HEK293 (cell line): ENCODE data around the gene MTX1.

Experiments used
- CTCF ChIP-seq: fragments of 450-650 bp; formaldehyde crosslinking; IDR thresholded peaks from 2 replicates; pipeline ENCODE4 v1.5.1; 2016; ENCODE audit warnings: missing biosample characterization, missing genetic modification characterization
- MZF1 ChIP-seq: fragments of 450-650 bp; formaldehyde crosslinking; IDR thresholded peaks from 2 replicates; pipeline ENCODE4 v1.5.1; 2017; ENCODE audit warnings: missing biosample characterization, missing genetic modification characterization, borderline replicate concordance
- SP2 ChIP-seq: fragments of 450-650 bp; formaldehyde crosslinking; IDR thresholded peaks from 2 replicates; pipeline ENCODE4 v1.5.1; 2016; ENCODE audit warnings: missing biosample characterization, missing genetic modification characterization
- ZBTB21 ChIP-seq: fragments of 450-650 bp; formaldehyde crosslinking; IDR thresholded peaks from 2 replicates; pipeline ENCODE4 v1.5.1; 2017; ENCODE audit warnings: missing biosample characterization, missing genetic modification characterization
- ZNF544 ChIP-seq: fragments of 450-650 bp; formaldehyde crosslinking; IDR thresholded peaks from 2 replicates; pipeline ENCODE4 v1.5.0; 2017; ENCODE audit warnings: missing biosample characterization, missing genetic modification characterization
- ZNF548 ChIP-seq: fragments of 450-650 bp; formaldehyde crosslinking; IDR thresholded peaks from 2 replicates; pipeline ENCODE4 v1.5.1; 2016; ENCODE audit warnings: missing biosample characterization, missing genetic modification characterization
- ZNF610 ChIP-seq: fragments of 450-650 bp; formaldehyde crosslinking; IDR thresholded peaks from 2 replicates; pipeline ENCODE4 v1.5.1; 2016; ENCODE audit warnings: missing biosample characterization, missing genetic modification characterization, borderline replicate concordance
- ZNF776 ChIP-seq: fragments of 450-650 bp; formaldehyde crosslinking; IDR thresholded peaks from 2 replicates; pipeline ENCODE4 v1.5.0; 2017; ENCODE audit warnings: missing biosample characterization, missing genetic modification characterization, borderline replicate concordance
- ZNF791 ChIP-seq: fragments of 450-650 bp; formaldehyde crosslinking; IDR thresholded peaks from 2 replicates; pipeline ENCODE4 v1.5.1; 2016; ENCODE audit warnings: missing biosample characterization, missing genetic modification characterization
- TF ChIP-seq, protein P1 (sequence below): fragments of 450-650 bp; formaldehyde crosslinking; IDR thresholded peaks from 2 replicates; pipeline ENCODE4 v1.5.1; 2017; ENCODE audit warnings: missing biosample characterization, missing genetic modification characterization

GRCh38 chr1:155202198-155202597, 6.3 kb upstream of the MTX1 start:
- TF ChIP-seq CTCF (tag by site-specific recombination): no peak
- TF ChIP-seq ZNF548 (tag by site-specific recombination): no peak
- no peak for TF ChIP-seq ZNF776 (tag by site-specific recombination)
- TF ChIP-seq ZBTB21 (tag by site-specific recombination): no peak
- no peak for TF ChIP-seq ZNF544 (tag by site-specific recombination)
- no peak for TF ChIP-seq MZF1 (tag by site-specific recombination)
- TF ChIP-seq ZNF791 (tag by site-specific recombination): no peak
- TF ChIP-seq ZNF610 (tag by site-specific recombination): no peak
- no peak for TF ChIP-seq SP2
- TF ChIP-seq, protein P1, sequence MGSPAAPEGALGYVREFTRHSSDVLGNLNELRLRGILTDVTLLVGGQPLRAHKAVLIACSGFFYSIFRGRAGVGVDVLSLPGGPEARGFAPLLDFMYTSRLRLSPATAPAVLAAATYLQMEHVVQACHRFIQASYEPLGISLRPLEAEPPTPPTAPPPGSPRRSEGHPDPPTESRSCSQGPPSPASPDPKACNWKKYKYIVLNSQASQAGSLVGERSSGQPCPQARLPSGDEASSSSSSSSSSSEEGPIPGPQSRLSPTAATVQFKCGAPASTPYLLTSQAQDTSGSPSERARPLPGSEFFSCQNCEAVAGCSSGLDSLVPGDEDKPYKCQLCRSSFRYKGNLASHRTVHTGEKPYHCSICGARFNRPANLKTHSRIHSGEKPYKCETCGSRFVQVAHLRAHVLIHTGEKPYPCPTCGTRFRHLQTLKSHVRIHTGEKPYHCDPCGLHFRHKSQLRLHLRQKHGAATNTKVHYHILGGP (tag by site-specific recombination): no peak
